Body of pancreas (tissue), 4 donors: ENCODE data around the gene SSNA1. TPM values are rescaled to one million over a fixed set of nuclear protein-coding genes. Genes with fewer than 3 reads are reported as not detected.

Experiments used
- ATAC-seq: fragments of 150-250 bp; one replicate; pipeline ENCODE4 v1.9.1; 2016
- DNase-seq, 4 donors: peaks; one replicate each; pipeline ENCODE4 v3.0.0-alpha.2; 2019
- H3K27ac ChIP-seq, 4 donors: fragments of 200-600 bp; sonication (generic); 1 replicate in 3 of 4; 2 replicates in 1 of 4; pipeline versions ENCODE4 v1.5.1 to v1.6.1; 2016 to 2019; ENCODE audit warnings: mild to moderate bottlenecking in 1 of 4, mixed read lengths in 1 of 4, moderate library complexity in 1 of 4
- H3K27me3 ChIP-seq, 2 donors: fragments of 200-600 bp; sonication (generic); one replicate each; pipeline ENCODE4 v1.6.0; 2016; ENCODE audit warnings: mild to moderate bottlenecking in 1 of 2
- H3K36me3 ChIP-seq, 2 donors: fragments of 200-600 bp; sonication (generic); replicated peaks in 1 of 2; 2 replicates each; pipeline ENCODE4 v1.5.1; 2016; ENCODE audit warnings: low read depth in 2 of 2; ENCODE audit not compliant: insufficient read depth in 1 of 2
- H3K4me1 ChIP-seq: fragments of 200-600 bp; sonication (generic); one replicate; pipeline ENCODE4 v1.6.0; 2016
- H3K4me3 ChIP-seq, 2 donors: fragments of 200-600 bp; sonication (generic); 1 replicate in 1 of 2; 2 replicates in 1 of 2; pipeline ENCODE4 v1.5.1; 2016 to 2019
- H3K9me3 ChIP-seq, 3 donors: fragments of 200-600 bp; sonication (generic); 1 replicate in 2 of 3; 2 replicates in 1 of 3; pipeline ENCODE4 v1.5.1; 2016
- POLR2A ChIP-seq, 3 donors: fragments of 450-650 bp; IDR thresholded peaks; one replicate each; pipeline ENCODE4 v1.6.1; 2016; ENCODE audit warnings: antibody characterized with exemption in 3 of 3, mild to moderate bottlenecking in 2 of 3
- WGBS, 2 donors: methylation state at CpG; one replicate each; pipeline ENCODE4 v1.1.5; 2017; 5-methylcytosine and 5-hydroxymethylcytosine counted together
- intact Hi-C: fragments of 100-400 bp; cut with DNase I; formaldehyde crosslinking; loops from one replicate; pipeline ENCODE4 v1.15.1; 2023
- total RNA-seq, 2 donors: library from RNA; depleted of rRNA; stranded (reverse); fragments of >200 nt; gene quantifications; one replicate each; pipeline ENCODE4 v1.1.0, GENCODE V29; 2016
- TF ChIP-seq, protein P1 (sequence below), 7 experiments: fragments of 450-650 bp in 4 of 7; fragments of 200-600 bp in 3 of 7; sonication (generic) in 3 of 7; IDR thresholded peaks; one replicate each; pipeline ENCODE4 v1.5.1; 2016 to 2019; ENCODE audit warnings: antibody characterized with exemption in 7 of 7

SSNA1 gene
- total RNA-seq, 2 donors from 2014 or later = 62.3 to 79.1 TPM

DNA sequence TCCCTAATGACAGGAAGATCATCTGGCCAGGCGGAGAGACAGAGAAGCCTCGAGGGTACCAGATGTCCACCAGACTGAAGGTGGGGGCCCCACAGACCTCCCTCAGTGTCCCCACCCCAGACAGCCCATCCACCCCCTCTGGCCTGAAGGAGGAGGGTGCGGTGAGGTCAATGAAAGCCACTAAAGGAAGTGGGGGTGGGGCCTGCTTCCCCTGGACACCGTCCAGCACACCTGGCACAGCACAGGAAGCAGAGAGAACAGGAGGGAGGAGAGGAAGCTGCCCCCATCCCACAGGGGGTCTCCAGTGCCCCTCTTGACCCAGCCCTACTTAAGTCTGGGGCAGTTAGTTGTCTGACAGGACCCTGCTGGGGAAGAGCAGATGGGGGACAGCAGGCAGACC lies 29.9 kb upstream of the SSNA1 start:
- no peak for TF ChIP-seq POLR2A (IDR thresholded peaks at IDR 0.05)
- TF ChIP-seq, protein P1, sequence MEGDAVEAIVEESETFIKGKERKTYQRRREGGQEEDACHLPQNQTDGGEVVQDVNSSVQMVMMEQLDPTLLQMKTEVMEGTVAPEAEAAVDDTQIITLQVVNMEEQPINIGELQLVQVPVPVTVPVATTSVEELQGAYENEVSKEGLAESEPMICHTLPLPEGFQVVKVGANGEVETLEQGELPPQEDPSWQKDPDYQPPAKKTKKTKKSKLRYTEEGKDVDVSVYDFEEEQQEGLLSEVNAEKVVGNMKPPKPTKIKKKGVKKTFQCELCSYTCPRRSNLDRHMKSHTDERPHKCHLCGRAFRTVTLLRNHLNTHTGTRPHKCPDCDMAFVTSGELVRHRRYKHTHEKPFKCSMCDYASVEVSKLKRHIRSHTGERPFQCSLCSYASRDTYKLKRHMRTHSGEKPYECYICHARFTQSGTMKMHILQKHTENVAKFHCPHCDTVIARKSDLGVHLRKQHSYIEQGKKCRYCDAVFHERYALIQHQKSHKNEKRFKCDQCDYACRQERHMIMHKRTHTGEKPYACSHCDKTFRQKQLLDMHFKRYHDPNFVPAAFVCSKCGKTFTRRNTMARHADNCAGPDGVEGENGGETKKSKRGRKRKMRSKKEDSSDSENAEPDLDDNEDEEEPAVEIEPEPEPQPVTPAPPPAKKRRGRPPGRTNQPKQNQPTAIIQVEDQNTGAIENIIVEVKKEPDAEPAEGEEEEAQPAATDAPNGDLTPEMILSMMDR (IDR thresholded peaks at IDR 0.05) = no peak
- Histone ChIP-seq H3K4me1 (peaks cover 28% of the 10 kb centered on the region), H3K27me3 (peaks cover 0 to 27% of the 10 kb centered on the region in 2 donors), H3K27ac (no peak overlapping the region), H3K9me3 (no peaks in the 10 kb centered on the region), H3K36me3 (no peaks in the 10 kb centered on the region), H3K4me3 (no peak overlapping the region)
- ATAC-seq = no peak
- DNase-seq = no peak
- intact Hi-C loops = no loop called here
- 14 to 30% methylated on average over 4 of the region's 4 CpGs for WGBS, 2 donors

DNA sequence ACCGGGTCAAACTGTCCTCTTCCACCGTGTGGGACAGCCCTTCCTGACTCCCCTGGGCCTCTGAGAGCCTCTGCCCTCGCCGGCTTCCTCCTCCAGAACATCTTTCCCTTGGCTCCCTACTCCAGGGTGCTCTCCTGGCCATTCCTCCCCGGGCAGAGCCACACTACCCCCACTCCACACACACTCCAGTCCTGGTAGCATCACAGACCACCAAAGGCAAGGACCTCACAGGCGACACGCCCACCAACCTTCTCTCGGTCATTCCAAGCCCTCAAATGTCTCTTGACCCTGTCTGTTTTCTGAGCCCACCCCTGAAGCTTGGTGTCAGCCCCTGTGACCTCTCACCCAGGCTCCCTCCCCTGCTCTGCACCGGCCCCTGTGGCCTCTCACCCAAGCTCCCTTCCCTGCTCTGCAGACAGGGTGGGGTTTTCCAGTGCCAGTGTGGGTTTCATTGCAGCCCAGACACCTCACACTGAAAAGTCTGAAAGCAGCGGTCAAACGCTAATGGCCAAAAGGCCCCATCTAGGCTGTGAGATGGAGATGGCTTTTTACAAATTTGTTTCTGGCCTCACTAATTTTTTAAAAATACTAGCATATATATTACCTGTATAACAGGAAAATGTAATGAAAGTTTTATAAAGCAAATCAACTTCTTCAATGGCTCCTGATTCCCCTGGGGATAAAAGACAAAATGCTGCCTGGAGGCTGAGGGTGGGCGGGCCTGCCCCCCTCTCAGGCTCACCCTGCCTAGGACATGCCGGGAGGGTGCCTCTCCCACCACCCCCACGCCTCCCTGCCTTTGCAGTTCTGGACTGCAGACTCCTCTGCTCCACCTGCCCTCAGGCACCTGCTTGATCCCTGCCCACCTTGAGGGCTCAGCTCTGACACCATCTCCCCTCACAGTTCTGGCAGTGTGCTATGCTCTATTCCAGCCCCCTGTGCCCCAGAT lies 29.1 kb upstream of the SSNA1 start:
- no peak overlapping the region for H3K27ac ChIP-seq
- peaks cover 0 to 27% of the 10 kb centered on the region in 2 donors for H3K27me3 ChIP-seq
- intact Hi-C loops = no loop called here
- ATAC-seq (no peak), DNase-seq (no peak)
- TF ChIP-seq, protein P1 (IDR thresholded peaks at IDR 0.05) = no peak
- no peak for TF ChIP-seq POLR2A (IDR thresholded peaks at IDR 0.05)
- no peaks in the 10 kb centered on the region for H3K36me3 ChIP-seq
- no peak overlapping the region for H3K4me3 ChIP-seq
- 42 to 44% methylated on average over 14 of the region's 14 CpGs for WGBS, 2 donors
- no peaks in the 10 kb centered on the region for H3K9me3 ChIP-seq
- H3K4me1 ChIP-seq = peaks cover 28% of the 10 kb centered on the region

DNA sequence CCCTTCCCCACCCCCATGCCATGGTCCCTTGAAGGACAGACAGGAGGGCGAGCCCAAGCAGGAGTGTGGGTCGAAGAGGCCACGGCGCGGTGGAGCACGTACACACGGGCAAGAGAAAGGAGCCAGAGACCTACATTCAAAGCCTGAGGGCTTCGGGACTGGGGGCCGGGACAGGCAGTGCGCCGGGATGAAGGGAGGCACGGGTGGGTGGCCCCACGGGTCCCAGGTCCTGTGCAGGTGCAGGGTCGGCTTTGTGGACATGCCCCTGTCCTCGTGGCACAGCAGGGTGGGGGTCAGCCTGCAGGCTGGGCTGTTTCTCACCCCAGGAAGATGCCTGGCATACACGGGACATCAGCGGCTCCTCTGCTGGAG lies 28.4 kb upstream of the SSNA1 start:
- Histone ChIP-seq H3K4me3 (no peak overlapping the region), H3K36me3 (no peaks in the 10 kb centered on the region), H3K27ac (no peak overlapping the region), H3K4me1 (peaks cover 28% of the 10 kb centered on the region), H3K27me3 (peaks cover 0 to 32% of the 10 kb centered on the region in 2 donors), H3K9me3 (no peaks in the 10 kb centered on the region)
- TF ChIP-seq, protein P1 (IDR thresholded peaks at IDR 0.05) = no peak
- TF ChIP-seq POLR2A (IDR thresholded peaks at IDR 0.05) = no peak
- DNase-seq = no peak
- no peak for ATAC-seq
- intact Hi-C loops = no loop called here
- 43% methylated on average over 17 of the region's 17 CpGs; no CpG with 5 or more reads in 1 of the 2 donors for WGBS, 2 donors

DNA sequence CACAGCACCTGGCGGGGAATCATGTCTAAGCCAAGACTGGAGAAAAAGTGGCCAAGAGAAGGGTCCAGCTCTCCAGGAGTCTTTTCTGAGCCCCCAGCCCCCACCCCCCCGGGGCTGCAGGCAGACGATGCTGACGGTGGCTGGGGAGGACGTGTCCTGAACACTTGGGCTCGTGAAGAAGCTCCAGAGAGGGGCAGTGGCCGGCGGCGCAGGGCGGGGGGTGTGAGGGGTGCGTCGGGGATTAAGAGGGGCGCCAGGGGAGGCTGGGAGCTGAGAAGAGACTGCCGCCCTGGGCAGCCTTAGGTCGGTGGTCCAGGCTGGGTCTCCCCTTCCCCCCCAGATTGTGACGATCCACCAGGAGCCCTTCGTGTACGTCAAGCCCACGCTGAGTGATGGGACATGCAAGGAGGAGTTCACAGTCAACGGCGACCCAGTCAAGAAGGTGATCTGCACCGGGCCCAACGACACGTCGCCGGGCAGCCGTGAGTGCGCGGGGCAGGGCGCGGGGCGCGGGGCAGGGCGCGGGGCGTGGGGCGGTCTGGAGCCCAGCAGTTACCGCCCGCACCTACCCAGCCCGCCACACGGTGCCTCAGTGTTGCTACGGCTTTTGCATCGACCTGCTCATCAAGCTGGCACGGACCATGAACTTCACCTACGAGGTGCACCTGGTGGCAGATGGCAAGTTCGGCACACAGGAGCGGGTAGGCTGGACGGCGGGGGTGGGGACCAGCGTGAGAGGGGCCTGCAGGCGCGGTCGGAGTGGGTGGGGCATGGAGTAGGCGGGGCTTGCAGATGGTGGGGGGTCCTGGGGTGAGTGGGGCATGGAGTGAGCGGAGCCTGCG lies 27.5 kb upstream of the SSNA1 start:
- 23 to 26% methylated on average over 26 to 32 of the region's 56 CpGs for WGBS, 2 donors
- no peak for ATAC-seq
- DNase-seq = no peak
- Histone ChIP-seq H3K27ac (no peak overlapping the region), H3K9me3 (no peaks in the 10 kb centered on the region), H3K4me1 (peaks cover 28% of the 10 kb centered on the region), H3K4me3 (no peak overlapping the region), H3K36me3 (no peaks in the 10 kb centered on the region), H3K27me3 (peaks cover 0 to 33% of the 10 kb centered on the region in 2 donors)
- no peak for TF ChIP-seq POLR2A (IDR thresholded peaks at IDR 0.05)
- TF ChIP-seq, protein P1 (IDR thresholded peaks at IDR 0.05) = no peak
- intact Hi-C loops = no loop called here
